ENCODE measurements around the gene LRRC32.

DNA sequence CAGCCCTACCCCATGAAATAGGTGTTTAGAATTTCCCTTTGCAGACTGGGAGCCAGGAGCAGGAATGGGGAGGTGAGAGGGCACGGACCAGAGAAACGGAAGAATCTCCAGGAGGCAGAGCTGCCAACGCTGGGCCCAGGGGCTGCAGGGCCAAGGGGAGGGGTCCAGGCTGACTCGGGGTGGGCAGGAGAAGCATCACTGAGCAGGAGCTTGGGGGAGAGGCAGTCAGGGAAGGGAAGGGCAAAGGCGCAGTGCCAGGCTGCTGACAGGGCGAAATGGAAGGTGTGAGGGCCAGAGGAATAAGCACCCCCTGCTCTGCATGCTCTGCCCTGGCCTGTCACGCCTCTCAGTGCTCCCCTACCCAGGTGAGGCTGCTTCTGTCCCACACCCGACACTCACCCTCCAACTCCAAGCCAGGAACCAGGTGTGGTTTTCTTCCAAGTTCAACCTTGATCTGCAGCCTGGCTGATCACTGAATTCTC is 14.5 kb downstream of the LRRC32 start:
- TF ChIP-seq, protein P1, sequence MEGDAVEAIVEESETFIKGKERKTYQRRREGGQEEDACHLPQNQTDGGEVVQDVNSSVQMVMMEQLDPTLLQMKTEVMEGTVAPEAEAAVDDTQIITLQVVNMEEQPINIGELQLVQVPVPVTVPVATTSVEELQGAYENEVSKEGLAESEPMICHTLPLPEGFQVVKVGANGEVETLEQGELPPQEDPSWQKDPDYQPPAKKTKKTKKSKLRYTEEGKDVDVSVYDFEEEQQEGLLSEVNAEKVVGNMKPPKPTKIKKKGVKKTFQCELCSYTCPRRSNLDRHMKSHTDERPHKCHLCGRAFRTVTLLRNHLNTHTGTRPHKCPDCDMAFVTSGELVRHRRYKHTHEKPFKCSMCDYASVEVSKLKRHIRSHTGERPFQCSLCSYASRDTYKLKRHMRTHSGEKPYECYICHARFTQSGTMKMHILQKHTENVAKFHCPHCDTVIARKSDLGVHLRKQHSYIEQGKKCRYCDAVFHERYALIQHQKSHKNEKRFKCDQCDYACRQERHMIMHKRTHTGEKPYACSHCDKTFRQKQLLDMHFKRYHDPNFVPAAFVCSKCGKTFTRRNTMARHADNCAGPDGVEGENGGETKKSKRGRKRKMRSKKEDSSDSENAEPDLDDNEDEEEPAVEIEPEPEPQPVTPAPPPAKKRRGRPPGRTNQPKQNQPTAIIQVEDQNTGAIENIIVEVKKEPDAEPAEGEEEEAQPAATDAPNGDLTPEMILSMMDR (IDR thresholded peaks at IDR 0.05), result no peak
- no peak for TF ChIP-seq EP300 (IDR thresholded peaks at IDR 0.05)
- no peak for TF ChIP-seq POLR2A (IDR thresholded peaks at IDR 0.05)
